DOHH2 (cell line): Measurements from ENCODE around the gene C5orf47.

ENCODE experiments used
- H3F3A ChIP-seq: fragments of 200-600 bp; sonication (generic), shearing (Covaris generic); 2 replicates; pipeline ENCODE4 v1.6.0; 2016; ENCODE audit warnings: antibody characterized with exemption, mild to moderate bottlenecking; ENCODE audit not compliant: control insufficient read depth, insufficient read depth
- H3K27ac ChIP-seq: fragments of 200-600 bp; sonication (generic); 2 replicates; pipeline ENCODE4 v1.5.1; 2014; ENCODE audit warnings: low read depth, mild to moderate bottlenecking, low read length, moderate library complexity
- H3K27me3 ChIP-seq: fragments of 200-600 bp; sonication (generic); 2 replicates; pipeline ENCODE4 v1.6.1; 2014; ENCODE audit warnings: mild to moderate bottlenecking, low read length, mixed read lengths; ENCODE audit not compliant: control insufficient read depth
- H3K36me3 ChIP-seq: fragments of 200-600 bp; sonication (generic); 2 replicates; pipeline ENCODE4 v1.6.1; 2014; ENCODE audit warnings: mild to moderate bottlenecking, low read length, moderate library complexity, mixed read lengths; ENCODE audit not compliant: control insufficient read depth
- H3K4me1 ChIP-seq: fragments of 200-600 bp; sonication (generic); 2 replicates; pipeline ENCODE4 v1.6.1; 2014; ENCODE audit warnings: mild to moderate bottlenecking, low read length, mixed read lengths; ENCODE audit not compliant: control insufficient read depth
- H3K4me2 ChIP-seq: fragments of 200-600 bp; sonication (generic); 2 replicates; pipeline ENCODE4 v1.6.0; 2014; ENCODE audit warnings: mild to moderate bottlenecking, low read length, moderate library complexity
- H3K4me3 ChIP-seq: fragments of 200-600 bp; sonication (generic); 2 replicates; pipeline ENCODE4 v1.5.1; 2014; ENCODE audit warnings: mild to moderate bottlenecking, low read length, mixed read lengths
- H3K79me2 ChIP-seq: fragments of 200-600 bp; sonication (generic); 2 replicates; pipeline ENCODE4 v1.6.1; 2014; ENCODE audit warnings: mild to moderate bottlenecking, low read length, mixed read lengths; ENCODE audit not compliant: control insufficient read depth
- H3K9me2 ChIP-seq: fragments of 200-600 bp; sonication (generic); replicated peaks from 2 replicates; pipeline ENCODE4 v1.6.1; 2014; ENCODE audit warnings: mild to moderate bottlenecking, low read length, mixed read lengths; ENCODE audit not compliant: control insufficient read depth
- H3K9me3 ChIP-seq: fragments of 200-600 bp; sonication (generic); 2 replicates; pipeline ENCODE4 v1.6.1; 2014; ENCODE audit warnings: antibody characterized with exemption, low read length, mixed read lengths; ENCODE audit not compliant: control insufficient read depth, insufficient read depth
- H4K20me1 ChIP-seq: fragments of 200-600 bp; sonication (generic); 2 replicates; pipeline ENCODE4 v1.6.0; 2014; ENCODE audit warnings: low read depth, mild to moderate bottlenecking, antibody characterized with exemption, low read length, moderate library complexity; ENCODE audit not compliant: control insufficient read depth, insufficient read depth
- EZH2phosphoT487 ChIP-seq: fragments of 200-600 bp; sonication (generic); IDR thresholded peaks from 2 replicates; pipeline ENCODE4 v1.6.1; 2017; ENCODE audit warnings: borderline replicate concordance, mild to moderate bottlenecking, antibody characterized with exemption, low read length, moderate library complexity, mixed read lengths
- TF ChIP-seq, protein P1 (sequence below): fragments of 200-600 bp; sonication (generic); IDR thresholded peaks from one replicate; pipeline ENCODE4 v1.5.1; 2014; ENCODE audit warnings: antibody characterized with exemption, mild to moderate bottlenecking, low read depth, low read length; ENCODE audit not compliant: poor library complexity, severe bottlenecking

Gene C5orf47

GRCh38 chr5:173997331-173997730 lies 8.4 kb downstream of the C5orf47 start:
- Histone ChIP-seq H3K79me2 (no peaks in the 10 kb centered on the region), H3K36me3 (no peaks in the 10 kb centered on the region), H4K20me1 (no peaks in the 10 kb centered on the region), H3K9me3 (no peaks in the 10 kb centered on the region), H3K4me2 (no peak overlapping the region), H3K4me1 (no peaks in the 10 kb centered on the region), H3K27ac (no peak overlapping the region), H3K27me3 (peaks cover 29% of the 10 kb centered on the region), H3K4me3 (no peak overlapping the region), H3K9me2 (no peaks in the 10 kb centered on the region), H3F3A (no peaks in the 10 kb centered on the region)
- TF ChIP-seq, protein P1, sequence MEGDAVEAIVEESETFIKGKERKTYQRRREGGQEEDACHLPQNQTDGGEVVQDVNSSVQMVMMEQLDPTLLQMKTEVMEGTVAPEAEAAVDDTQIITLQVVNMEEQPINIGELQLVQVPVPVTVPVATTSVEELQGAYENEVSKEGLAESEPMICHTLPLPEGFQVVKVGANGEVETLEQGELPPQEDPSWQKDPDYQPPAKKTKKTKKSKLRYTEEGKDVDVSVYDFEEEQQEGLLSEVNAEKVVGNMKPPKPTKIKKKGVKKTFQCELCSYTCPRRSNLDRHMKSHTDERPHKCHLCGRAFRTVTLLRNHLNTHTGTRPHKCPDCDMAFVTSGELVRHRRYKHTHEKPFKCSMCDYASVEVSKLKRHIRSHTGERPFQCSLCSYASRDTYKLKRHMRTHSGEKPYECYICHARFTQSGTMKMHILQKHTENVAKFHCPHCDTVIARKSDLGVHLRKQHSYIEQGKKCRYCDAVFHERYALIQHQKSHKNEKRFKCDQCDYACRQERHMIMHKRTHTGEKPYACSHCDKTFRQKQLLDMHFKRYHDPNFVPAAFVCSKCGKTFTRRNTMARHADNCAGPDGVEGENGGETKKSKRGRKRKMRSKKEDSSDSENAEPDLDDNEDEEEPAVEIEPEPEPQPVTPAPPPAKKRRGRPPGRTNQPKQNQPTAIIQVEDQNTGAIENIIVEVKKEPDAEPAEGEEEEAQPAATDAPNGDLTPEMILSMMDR: no peak
- TF ChIP-seq EZH2phosphoT487: no peak

DNA sequence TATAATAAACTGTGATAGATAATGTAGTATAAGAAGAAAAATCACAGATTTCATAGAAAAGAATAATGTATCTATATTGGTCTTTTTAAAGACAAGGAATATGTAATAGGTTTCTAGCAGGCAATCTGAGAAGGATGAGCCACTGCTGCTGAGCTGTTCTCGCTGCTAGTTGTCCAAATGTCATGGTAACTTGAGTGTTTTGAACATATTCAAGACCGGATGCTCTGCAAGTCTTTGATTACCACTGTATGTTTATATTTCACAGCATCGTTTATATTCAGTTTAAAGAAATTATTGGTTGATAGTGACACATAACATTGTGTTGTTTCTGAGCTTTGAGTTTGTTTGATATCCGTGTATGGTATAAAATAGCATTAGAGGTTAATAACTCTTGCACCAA lies 9.6 kb downstream of the C5orf47 start:
- Histone ChIP-seq H3K27me3 (peaks cover 34% of the 10 kb centered on the region), H3K9me3 (no peaks in the 10 kb centered on the region), H3K4me2 (no peak overlapping the region), H3F3A (no peaks in the 10 kb centered on the region), H3K27ac (no peak overlapping the region), H3K4me3 (no peak overlapping the region), H3K79me2 (no peaks in the 10 kb centered on the region), H3K4me1 (no peaks in the 10 kb centered on the region), H4K20me1 (no peaks in the 10 kb centered on the region), H3K36me3 (no peaks in the 10 kb centered on the region), H3K9me2 (no peaks in the 10 kb centered on the region)
- TF ChIP-seq EZH2phosphoT487: no peak
- TF ChIP-seq, protein P1: no peak

- no peak overlapping the region for H3K4me3 ChIP-seq
- peaks cover 38% of the 10 kb centered on the region for H3K27me3 ChIP-seq
- no peaks in the 10 kb centered on the region for H3K36me3 ChIP-seq
- H3K4me2 ChIP-seq: no peak overlapping the region
- H3F3A ChIP-seq: no peaks in the 10 kb centered on the region
- no peak for TF ChIP-seq EZH2phosphoT487
- TF ChIP-seq, protein P1: no peak
- H3K9me2 ChIP-seq: no peaks in the 10 kb centered on the region
- H3K79me2 ChIP-seq: no peaks in the 10 kb centered on the region
- no peak overlapping the region for H3K27ac ChIP-seq
- H3K9me3 ChIP-seq: no peaks in the 10 kb centered on the region
- no peaks in the 10 kb centered on the region for H4K20me1 ChIP-seq
- no peaks in the 10 kb centered on the region for H3K4me1 ChIP-seq
These were observed 11.1 kb downstream of the C5orf47 start for GRCh38 chr5:174000076-174000475.

GRCh38 chr5:174003795-174004194 lies 14.8 kb downstream of the C5orf47 start:
- Histone ChIP-seq H3K27me3 (peaks cover 27% of the 10 kb centered on the region), H3K4me1 (no peaks in the 10 kb centered on the region)
- TF ChIP-seq, protein P1: no peak
- no peak for TF ChIP-seq EZH2phosphoT487

More at GRCh38 chr5:174003795-174004194, 14.8 kb downstream of the C5orf47 start:
- Histone ChIP-seq H3F3A (no peaks in the 10 kb centered on the region), H3K9me3 (no peaks in the 10 kb centered on the region), H3K9me2 (no peaks in the 10 kb centered on the region), H3K79me2 (no peaks in the 10 kb centered on the region), H3K4me2 (no peak overlapping the region), H3K27ac (no peak overlapping the region), H3K36me3 (no peaks in the 10 kb centered on the region), H3K4me3 (no peak overlapping the region), H4K20me1 (no peaks in the 10 kb centered on the region)
